HG03097 (cell line): Measurements from ENCODE around the gene UBE3B.

Source experiments
- ATAC-seq: cut with Tn5 transposase; IDR thresholded peaks from one replicate; pipeline ENCODE4 v1.9.1; 2021; ENCODE audit not compliant: unreplicated experiment, low FRiP score

Gene UBE3B

DNA sequence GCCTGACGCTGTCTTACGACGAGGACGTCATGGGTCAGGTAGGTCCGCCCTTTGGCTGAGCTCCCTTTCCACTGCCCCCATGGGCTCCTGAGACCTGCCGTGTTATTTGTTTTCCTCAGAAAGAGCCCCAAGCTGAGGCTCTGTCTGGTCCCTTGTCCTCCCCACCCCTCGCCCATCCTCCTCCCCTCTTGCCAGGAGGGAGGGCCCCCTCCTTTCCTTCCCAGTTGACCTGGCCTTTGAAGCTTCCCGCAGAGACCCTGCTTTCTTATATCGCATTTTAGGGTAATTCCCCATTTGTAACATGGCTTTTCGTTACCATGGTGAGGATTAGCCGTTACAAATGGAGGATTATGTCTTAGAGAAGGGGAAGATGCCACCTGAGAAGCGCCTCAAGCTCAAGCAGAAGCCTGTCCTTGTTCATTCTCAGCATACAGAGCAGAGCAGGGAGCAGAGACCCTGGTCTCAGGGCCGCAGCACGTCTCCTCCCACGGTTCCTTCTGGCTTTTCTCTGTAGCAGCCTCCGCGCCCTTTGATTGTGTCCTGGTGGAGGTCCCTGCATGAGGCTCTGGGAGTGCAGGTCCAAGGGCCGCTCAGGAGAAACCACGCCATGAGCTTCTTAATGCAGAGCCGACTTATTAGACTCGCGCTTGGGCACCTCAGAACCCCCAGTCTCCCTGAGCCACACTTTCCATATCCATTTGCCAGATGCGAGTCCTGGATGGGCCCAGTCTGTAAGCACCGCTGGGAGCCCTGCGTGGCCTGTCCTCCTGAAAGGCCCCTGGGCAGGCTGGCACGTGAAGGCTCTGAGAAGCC is 47.2 kb downstream of the UBE3B start:
- ATAC-seq = no peak

DNA sequence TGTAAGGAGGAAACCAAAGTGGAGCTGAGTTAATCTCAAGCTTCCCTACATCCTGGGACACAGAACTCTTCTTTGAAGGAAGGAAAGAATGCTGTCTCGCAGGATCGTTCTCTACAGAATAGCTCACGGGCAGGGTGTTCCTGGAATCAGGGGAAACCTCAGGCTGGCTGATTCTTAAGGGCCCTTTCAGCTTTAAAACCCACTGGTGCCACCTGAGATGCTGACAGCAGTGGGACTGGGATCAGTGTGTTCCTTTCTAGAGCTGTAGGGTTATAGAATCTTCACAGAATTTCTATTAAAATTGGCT is 47.8 kb downstream of the UBE3B start:
- no peak for ATAC-seq

DNA sequence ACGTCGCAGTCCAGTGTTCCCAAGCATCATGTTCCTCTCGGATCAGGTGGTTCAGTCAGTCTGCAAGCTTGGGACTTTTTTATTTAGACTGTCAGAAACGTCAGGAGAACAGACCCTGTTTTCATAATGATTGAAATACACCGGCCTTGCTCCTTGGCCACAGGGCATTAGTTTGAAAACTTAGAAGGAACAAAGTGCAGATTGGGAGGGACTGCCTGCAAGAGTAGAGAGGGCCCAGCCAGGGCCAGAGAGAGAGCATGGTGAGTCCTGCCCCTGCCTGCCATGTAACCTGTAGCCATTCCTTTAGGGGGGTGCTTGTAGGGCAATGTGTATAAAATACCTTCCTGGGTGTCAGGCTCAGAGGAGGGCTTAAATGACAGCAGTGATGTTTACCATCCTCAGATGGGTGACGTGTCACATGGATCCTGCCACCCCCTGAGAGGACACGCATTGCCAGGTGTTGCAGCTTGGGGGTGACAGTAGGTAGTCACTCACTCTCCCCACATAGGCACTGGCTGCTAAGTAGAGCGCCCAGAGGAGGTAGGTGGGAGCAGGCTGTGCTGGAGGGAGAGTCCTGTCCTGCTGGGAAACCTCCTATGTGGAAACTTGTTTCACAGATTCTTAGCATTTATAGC is 50.2 kb downstream of the UBE3B start:
- ATAC-seq = no peak

DNA sequence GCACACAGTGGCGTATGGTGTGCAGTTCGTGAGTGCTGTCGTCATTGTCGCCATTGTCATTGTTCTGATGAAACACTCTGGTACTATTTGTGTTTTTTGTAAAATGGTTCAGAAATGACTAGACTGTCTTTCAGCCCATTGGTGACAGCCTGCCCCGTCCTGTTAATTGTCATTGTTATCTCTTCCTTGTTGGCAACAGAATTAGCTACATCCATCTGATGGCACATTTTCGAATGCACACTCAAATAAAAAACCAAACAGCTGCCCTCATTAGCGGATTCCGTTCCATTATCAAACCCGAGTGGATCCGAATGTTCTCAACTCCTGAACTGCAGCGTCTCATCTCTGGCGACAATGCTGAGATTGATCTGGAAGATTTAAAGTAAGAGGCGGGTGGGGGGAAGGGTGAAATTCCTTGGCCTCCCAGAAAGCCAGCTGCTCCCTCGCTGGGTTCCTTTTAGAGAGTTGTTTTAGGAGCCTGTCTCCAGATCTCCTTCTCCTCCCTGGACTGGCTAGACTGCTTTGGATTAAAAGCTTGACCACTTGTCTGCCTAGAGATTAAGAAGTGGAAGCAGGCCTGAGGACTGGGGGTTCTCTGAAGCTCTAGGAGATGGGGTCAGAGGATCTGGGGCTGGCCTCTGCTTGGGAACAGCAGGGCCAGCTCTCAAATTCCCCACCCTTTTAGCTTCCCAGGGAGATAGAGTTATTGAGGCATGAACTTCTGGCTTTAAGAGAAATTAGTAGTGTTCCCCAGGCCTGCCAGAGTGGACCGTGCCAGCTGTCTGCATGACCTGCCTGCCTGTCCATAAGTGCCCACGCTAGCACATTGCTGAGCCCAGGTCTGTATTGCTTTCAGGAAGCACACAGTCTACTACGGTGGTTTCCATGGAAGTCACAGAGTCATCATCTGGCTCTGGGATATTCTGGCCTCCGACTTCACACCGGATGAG is 52.5 kb downstream of the UBE3B start:
- no peak for ATAC-seq

DNA sequence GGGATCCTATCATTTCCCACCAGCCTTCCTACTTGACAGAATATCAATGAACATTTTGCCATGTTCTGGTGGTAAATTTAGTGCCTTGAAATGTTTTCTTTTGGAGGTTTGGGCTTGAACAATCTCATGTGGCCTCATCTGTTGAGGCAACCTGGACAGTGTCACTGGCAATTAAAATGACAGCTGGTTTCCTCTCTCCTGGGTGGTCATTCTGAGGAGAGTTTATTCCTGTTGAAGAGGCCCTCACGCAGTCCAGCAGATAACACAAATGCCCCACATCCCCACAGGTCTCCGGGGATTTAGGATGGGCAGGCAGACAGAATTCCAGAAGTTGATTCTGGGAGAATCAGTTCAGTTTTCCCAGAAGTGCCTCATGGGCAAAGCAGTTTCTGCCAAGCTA is 54.0 kb downstream of the UBE3B start:
- ATAC-seq = no peak

DNA sequence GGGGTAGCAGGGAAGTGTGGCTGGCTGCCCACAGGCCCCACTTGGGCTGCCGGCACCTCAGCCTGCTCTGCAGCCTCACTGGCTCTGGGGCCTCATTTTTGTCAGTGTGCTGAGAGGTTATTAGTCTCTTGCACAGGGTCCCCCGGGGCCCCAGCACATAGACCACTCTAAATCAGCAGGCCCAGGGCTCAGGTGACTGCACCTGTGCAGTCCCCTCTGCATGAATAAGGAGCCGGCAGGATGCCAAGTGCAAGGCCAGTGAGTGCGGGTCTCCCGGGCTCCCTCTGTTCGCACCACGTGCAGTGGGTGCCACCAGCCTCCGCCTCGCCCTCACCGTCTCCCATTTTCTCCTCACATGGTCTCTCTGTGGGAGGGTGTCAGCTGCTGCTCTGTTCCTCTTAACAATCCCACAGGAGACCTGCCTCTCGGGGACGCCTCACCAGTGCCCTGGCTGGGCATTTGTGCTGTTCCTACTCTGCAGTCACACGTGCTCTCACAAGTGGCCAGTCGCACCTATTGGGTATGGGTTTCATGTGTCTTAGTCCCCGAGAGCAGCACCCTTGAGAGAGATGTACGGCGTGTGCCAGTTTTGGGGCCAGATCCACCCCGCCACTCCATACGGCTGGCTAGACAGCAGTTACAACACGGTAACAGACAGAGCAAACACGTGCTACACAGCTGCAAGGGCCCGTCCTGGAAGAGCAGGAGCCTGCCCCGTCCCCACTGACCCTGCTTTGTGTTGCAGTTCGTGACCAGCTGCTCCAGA is 55.5 kb downstream of the UBE3B start:
- ATAC-seq = no peak

DNA sequence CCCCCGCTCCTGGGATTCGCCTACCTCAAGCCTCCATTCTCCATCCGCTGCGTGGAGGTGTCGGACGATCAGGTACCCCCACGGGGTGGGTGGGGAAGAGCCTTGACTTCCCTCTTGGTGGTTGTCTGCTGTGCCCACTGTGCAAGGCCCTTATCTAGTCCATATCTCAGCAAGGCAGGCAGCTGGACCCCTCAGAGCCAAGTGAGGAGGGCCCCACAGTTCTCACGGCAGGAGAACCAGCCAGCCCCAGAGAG is 56.0 kb downstream of the UBE3B start:
- no peak for ATAC-seq

DNA sequence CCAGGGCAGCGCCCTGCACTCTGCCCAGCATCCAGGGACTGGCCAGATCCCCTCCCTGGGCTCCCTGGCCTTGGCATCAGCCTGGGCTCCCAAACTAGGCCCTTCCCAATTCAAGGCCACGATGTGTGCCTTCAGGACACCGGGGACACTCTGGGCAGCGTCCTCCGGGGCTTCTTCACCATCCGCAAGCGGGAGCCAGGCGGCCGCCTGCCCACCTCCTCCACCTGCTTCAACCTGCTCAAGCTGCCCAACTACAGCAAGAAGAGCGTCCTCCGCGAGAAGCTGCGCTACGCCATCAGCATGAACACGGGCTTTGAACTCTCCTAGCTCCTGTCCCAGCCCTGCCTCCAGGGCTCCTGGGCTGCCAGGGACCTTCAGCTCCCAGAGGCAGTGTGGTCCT is 57.0 kb downstream of the UBE3B start:
- no peak for ATAC-seq

DNA sequence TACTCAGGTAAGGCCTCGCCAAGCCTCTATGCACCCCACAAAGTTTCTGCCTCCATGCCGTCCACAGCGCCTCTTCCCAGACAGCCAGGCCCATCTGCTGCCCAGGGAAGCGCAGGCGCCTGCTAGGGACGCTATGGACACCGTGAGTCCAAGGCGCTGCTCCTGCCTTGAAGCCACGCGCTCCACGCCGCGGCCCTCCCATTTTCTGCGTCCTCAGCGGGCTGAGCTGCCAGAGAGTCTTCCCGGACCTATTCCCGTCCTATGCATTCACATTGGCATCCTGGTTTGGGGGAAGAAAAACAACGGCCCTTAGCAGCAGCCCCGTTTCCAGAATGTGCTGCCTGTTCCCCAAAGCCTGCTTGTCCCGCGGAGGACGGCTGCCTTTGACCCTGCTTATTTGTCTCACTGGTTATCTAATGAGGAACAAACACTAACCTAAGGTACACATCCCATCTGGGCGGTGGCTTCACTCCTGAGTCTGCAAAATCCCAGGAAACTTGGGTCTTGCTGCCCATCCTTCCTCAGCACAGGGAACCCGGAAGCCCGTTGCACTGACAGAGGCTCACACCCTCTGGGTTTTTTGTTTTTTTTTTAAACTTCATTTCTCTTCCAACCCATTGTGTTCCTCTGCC is 57.9 kb downstream of the UBE3B start:
- ATAC-seq = no peak

DNA sequence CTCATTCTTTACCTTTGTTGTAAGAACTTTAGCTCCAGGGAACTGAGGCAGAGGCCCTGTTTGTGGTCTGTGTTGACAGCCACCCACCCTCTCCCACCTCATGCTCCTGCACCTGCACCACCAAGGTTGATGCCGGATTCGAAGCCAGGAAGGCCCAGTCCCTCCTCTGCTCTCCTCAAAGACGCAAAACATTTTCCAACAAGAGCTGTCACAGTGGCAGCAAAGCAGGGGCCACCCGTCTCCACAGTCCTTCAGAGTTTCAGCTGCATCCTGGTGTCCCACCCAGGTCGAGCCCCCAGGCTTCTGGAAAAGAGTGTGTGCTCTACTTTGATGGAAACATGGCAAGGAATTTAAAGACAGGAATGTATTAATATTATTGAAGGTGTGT is 58.4 kb downstream of the UBE3B start:
- no peak for ATAC-seq

DNA sequence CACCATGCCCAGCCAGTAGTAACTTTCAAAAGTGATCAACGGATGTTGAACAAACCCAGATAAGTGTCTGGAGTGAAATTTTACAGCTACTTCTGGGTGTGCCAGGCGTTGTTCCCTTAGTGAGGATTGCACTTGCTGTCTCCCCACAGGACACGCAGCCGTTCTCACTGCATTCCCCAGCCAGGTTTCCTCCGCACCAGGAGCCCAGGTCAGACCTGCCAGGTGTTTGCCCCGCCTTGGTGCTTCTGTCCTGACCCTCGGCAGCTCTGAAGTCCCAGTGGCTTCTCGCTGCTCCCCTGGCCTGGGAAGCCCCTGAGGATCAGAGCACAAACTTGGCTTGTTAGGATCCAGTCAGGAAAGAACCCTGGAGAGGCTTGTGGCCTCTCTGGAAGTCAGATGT is 59.7 kb downstream of the UBE3B start:
- no peak for ATAC-seq

DNA sequence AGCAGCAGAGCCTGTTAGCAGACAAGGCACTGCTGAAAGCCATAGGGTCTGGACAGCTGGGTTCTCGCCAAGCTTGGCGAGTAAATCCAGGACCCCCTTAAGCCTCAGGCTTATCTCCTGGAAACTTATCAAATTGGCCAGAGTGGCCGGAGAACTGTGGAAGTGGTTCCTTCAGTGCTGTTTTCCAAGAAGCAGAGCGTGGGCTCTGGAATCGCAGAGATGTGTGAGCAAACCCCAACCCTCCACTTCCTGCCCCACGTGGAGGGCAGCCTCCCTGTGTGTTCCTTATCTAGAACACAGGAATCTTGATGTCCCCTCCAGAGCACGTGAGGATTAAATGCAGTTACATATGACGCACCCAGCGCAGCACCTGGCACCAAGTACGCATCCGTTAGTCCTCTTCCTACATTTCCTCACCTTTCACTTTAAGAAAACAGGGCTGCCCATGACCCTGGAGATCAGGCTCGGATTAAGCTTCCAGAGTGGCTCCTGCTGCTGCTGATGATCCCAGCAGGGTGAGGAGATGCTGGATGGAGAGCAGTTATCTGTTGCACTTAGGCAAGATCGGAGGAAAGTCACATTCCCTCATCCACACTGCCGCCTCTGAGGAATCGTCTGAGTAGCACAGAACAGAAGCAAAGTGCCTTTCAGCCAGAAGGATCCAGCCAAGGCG is 60.9 kb downstream of the UBE3B start:
- ATAC-seq = no peak

DNA sequence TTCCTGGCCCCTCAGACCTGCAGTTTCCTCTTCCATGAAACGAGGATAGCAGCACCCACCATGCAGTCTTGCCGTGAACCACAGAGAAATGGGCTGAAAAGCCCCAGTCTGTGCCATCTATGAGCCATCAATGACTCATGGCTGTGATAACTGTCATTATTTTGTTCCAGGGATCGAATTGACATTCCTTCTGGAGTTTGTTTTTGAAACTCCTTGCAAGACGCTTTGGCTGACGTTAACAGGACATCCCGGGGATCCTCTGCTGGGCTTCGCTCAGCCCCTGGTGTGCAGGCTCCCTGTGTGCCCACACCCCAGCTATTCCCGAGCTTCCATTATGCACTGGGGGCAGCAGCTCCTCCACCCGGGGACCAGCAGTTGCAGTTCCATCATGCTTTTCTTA is 62.1 kb downstream of the UBE3B start:
- ATAC-seq = no peak

DNA sequence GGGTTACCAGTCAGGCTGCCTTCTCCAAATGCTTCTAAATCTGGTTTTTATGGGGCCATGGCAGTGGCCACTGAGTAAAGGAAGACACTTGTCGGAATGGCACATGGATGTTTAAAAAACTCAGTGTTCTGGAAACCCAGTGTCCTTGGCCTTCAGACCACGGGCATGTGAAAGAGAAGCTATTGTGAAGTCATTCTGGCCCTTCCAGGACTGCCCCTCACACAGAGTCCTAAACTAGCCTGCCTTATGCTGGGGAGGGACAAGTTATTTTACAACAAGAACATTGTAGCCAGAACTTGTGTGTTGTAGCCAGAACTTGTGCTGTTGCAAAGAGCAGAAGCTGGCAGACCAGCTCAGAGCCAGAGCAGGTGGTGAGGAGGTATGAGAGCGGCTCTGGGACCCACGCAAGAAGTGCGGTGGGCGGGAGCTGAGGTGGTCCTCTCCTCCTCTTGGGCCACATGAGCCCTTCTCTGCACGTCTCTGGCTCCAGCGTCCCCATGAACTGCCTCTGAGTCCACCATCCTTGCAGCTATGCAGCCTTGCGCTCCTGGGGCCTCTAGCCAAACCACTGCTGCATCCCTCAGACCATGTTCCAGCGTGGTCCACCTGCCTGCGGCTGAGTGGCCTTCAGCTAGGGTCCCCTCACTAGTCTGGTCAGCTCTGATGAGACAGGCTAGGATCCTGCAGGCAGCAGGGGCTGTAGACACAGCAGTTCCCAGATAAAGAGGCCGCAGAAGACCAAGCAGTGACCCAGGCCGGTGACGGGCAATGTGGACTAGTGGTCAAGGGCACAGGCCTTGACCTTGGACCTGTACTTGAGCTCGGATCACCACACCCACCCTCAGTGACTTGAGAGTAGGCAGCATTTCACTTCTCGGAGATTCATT is 63.3 kb downstream of the UBE3B start:
- no peak for ATAC-seq

DNA sequence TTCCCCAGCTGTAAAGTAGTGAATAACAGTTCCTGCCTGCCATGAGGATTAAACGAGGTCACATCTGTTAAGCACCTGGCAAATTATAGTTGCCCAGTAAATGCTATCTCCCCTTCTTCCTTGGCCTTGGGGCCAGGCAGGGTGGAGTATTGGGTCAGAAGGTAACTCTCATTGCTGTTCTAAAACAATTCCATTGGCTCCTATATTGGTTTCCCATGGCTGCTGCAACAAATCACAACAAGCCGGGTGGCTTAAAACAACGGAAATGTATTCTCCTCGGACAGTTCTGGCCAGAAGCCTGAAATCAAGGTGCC is 63.9 kb downstream of the UBE3B start:
- ATAC-seq = no peak

DNA sequence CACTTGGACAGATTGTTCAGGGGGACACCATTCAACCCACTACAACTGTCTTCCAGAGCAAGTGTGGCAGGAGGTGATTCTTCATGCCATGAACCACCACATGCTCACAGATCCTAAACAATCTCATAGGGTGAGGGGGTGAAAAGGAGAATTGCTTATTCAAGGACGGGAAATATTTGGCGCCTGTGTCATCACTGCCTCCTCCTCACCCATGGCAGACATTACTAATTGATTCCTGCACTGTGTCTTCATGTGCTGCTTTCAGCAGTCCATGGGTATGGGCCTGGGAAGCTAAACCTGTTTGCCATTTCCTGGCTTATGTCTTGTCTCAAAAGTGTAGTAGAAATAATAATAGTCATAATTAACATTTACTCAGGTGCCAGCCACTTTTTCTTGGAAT is 64.6 kb downstream of the UBE3B start:
- ATAC-seq = no peak

DNA sequence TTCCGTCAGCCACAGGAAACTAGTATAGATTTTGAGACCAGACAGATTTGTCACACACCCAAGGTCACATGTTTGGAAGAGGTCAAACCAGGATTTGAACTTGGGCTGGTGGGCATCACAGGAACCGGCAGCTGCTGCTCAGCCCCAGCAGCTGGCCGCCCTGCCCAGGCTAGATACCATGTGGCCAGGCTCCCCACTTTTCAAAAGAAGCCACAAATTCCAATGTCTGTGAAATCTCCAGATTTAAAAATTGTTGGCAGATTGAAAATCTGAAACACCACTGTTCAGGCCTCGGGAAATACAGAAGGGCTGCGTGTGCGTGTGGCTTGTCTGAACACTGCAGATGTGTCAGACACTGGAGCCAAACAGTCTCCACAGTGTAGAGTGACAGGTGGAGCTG is 65.4 kb downstream of the UBE3B start:
- ATAC-seq = no peak

DNA sequence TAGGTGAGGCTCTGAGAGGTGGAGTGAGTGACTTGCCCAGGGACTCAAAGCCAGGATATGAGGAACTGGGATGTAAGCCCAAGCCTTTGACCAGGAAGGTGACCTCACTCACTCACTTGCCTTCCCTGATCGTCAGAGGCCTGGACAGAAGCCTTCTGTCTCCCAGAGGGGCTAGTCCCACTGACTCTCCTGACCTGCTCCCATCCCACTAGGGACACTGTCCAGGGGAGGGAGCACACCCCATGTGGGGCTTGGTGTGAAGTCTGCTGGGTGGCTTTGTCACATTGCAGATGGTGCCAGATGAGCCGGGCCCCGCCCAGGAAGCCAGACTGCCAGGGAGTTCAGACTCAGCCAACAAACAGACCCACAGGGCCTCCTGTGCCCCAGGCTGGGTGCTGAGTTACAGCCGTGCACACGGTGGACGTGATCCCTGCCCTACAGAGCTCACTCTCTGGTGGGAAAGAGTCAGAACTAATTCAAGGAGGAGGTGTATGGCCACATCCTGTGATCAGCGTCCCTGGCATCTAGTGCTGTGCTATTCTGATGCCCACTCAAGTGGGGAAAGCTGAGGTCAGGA is 67.6 kb downstream of the UBE3B start:
- no peak for ATAC-seq

DNA sequence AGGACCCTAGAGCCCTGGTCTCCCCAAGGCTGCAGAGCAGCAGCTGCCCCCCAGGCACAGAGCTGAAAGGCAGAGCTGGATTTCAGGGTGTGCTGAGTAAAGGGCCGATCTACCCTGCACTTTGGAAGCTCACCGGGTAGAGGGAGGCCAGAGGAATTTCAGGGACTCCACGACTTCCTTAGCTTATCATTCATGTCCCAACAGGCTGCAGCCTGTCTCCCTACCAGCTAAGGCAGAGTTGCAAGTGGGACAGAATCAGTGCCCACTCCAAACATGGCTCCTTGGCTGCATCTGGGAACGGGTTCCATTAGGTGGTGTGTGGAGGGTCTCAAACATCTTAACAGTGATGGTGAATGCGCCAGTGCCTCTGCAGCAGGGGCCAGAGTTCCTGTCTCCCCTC is 68.4 kb downstream of the UBE3B start:
- ATAC-seq = no peak
